Limb (tissue), 2 donors: ENCODE data around the gene WDR89.
"Not testable (repeated sequence)": the region's sequence is repeated elsewhere in the genome, so short reads cannot be mapped to it uniquely, and the experiment has no call there.

Experiments used
- DNase-seq, 2 donors: peaks; one replicate each; pipeline ENCODE4 v3.0.0-alpha.2; 2016; ENCODE audit errors: extremely low spot score in 2 of 2

WDR89 gene

GRCh38 chr14:63596998-63597658 is 44.5 kb downstream of the WDR89 start:
- DNase-seq, result no peak

DNA sequence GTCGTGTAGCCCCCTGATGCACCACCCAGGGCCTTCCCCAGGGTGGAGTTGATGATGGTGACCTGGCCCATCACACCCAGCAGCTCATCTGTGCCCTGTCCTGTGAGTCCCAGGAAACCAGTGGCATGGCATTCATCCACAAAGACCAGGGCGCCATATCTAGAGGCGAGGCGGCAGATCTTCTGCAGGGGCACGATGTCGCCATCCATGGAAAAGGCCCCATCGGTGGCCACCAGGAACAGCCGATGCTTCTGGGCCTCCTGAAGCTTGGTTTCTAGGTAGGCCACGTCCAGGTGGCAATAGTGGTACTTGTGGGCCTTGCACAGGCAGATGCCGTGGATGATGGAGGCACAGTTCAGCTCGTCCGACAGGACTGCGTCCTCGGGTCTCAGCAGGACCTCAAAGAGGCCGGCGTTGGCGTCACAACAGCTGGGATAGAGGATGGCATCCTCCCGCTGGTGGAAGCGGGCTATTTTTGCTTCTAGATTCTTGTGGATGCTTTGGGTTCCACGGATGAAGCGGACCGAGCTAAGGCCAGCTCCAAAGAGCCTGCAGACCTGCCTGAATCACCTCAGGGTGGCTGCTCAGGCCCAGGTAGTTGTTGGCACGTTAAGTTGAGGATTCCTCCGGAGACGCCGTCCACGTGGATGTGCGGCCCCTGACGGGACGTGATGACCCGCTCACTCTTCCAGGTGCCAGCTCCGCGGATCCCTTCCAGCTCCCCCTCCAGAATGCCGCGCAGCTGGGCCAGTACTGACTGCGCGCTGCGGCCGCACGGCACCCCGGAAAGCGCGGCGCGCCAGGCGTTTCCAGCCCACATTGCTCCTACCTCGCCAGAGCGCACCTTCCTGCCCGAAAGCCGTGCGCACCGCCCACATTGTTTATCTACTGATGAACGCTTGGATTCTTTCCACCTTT is 47.0 kb downstream of the WDR89 start:
- DNase-seq, result no peak

DNA sequence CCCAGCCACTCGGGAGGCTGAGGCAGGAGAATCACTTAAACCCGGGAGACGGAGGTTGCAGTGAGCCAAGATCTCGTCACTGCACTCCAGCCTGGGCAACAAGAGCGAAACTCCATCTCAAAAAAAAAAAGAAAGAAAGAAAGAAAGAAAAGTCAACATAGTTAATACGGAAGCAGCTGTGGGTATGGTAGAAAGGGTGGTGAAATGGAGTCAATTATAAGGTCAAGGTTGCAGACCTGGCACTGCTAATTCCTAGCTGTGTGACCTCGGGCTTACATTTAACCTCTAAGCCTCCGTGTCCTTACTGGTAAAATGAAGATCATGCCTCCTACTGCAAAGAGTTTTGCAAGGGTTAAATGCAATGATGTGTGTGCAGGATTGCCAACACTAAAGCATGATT is 58.6 kb downstream of the WDR89 start:
- not testable (repeated sequence) for DNase-seq

- no peak for DNase-seq
Measured at GRCh38 chr14:63581491-63581890, 60.2 kb downstream of the WDR89 start.

DNA sequence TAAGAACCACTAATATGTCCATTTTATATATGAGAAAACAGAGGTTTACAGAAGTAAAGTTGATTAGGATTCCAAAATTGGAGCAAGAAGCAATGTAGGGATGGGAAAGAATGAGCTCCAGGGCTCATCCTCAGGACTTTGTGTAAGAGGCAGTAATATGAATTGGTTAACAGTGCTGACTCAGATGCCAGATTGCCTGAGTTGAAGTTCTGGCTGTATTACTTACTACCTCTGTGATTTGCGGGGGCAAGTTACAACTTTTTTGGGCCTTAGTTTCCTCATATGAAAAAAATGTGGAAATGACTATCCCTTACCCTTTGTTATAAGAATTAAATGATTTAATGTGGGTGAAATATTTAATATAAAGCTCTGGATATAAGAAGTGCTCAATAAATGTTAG is 63.4 kb downstream of the WDR89 start:
- no peak for DNase-seq

- no peak for DNase-seq
Measured at GRCh38 chr14:63573581-63573980, 68.1 kb downstream of the WDR89 start.

DNA sequence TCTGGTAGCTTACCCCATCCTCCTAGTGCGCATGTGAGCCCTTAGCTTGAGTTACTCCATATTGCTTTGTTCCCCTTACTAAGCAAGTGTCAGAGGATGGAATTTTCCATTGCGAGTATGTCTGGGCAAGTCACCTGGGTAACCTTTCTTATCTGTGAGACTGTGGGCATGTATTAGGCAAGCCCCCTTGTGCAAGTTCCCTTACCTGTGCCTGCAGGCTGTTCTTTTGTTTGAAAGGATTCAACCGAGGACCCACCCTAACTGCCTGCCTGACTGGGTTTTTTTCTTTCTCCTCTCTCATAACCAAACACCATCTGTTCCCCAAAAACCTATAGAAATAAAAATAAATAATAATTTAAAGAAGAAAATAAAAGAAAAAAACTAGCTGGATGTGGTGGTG is 76.2 kb downstream of the WDR89 start:
- DNase-seq, result no peak

DNA sequence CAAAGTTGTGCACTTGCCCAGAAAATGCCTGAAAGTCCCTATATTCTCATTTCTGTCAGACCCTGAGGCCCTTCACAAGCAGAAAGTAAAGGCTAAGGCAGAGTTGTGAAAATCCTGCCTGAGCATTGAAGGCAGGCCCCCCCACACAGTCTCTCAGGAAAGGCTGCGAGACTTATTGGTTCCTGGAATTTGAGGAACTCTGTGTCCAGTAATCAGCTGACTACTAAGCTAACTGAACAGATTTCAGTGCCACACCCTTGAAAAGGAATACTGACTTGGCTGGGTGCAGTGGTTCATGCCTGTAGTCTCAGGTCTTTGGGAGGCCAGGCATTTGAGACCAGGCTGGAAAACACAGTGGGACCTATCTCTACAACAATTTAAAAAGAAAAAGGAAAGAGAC is 77.4 kb downstream of the WDR89 start:
- DNase-seq, result no peak

DNA sequence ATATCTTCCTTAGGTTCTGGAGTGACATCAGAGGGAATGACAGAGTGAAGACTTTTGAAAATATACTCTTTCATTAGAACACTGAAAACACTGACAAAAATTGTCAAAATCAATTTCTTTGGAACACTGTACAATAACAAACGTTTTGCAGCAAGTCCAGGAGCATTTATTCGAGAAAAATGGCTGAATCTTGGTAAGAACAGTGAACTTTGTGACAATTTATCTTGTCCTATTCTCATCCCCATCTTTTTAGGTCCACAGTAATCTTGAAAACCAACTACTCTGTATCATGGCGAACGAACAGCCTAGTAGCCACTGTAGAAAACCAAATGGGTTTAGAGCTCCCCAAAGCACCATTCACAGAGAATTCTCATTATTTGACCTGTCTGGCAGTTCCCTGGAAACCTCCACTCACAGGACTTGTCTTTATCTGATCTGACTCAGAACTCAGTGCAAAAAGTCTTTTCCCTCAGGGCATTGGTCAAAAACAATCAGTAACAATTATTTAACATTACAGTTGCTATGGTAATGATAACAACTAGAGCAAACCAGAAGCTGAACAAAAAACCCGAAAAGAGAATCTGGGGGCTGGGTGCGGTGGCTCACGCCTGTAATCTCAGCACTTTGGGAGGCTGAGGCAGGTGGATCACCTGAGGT is 78.2 kb downstream of the WDR89 start:
- DNase-seq, result no peak

DNA sequence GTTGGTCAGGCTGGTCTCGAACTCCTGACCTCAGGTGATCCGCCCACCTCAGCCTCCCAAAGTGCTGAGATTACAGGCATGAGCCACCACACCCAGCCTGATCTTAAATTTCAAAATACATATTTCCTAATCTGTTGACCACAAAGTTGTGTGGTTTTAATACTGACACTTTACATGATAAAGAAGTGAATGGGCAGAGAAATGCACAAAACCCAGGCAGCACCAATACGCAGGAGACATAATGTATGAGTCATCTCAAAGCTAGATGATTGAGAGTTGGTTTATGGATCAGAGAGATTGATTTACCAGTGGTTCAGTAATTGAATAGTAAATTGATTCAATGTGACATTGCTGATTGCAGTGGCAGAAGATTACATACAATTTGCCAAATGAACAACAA is 79.3 kb downstream of the WDR89 start:
- DNase-seq, result no peak

DNA sequence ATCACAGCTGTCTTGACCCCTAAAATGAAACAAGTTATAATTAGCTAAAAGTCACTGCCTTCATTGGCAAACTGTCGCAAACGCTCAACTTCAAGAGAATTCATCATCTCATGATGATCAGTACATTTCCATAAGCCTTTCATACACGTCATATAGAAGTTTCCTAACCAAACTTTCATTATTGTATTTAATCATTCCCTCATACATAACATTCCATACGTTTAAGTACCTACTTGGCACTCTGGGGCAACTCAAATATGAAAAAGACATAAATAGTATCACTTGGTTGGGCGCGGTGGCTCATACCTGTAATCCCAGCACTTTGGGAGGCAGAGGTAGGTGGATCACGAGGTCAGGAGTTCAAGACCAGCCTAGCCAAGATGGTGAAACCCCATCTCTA is 86.1 kb downstream of the WDR89 start:
- DNase-seq, result no peak

- no peak for DNase-seq
Measured at GRCh38 chr14:63551332-63551731, 90.3 kb downstream of the WDR89 start.

- no peak for DNase-seq
Measured at GRCh38 chr14:63547798-63548335, 93.8 kb downstream of the WDR89 start.
